T-helper 22 cell (primary cell): ENCODE data around the gene NSD2.
"Not testable (repeated sequence)": the region's sequence is repeated elsewhere in the genome, so short reads cannot be mapped to it uniquely, and the experiment has no call there.

Experiments used
- DNase-seq: peaks from one replicate; pipeline ENCODE4 v3.0.0-alpha.2; 2020; ENCODE audit warnings: low read depth

NSD2 gene

GRCh38 chr4:1985780-1986577, 114.8 kb downstream of the NSD2 start:
- no peak for DNase-seq

- DNase-seq, result no peak
These were observed 115.5 kb downstream of the NSD2 start for GRCh38 chr4:1986578-1987210.

GRCh38 chr4:1987296-1987695, 116.1 kb downstream of the NSD2 start:
- no peak for DNase-seq

DNA sequence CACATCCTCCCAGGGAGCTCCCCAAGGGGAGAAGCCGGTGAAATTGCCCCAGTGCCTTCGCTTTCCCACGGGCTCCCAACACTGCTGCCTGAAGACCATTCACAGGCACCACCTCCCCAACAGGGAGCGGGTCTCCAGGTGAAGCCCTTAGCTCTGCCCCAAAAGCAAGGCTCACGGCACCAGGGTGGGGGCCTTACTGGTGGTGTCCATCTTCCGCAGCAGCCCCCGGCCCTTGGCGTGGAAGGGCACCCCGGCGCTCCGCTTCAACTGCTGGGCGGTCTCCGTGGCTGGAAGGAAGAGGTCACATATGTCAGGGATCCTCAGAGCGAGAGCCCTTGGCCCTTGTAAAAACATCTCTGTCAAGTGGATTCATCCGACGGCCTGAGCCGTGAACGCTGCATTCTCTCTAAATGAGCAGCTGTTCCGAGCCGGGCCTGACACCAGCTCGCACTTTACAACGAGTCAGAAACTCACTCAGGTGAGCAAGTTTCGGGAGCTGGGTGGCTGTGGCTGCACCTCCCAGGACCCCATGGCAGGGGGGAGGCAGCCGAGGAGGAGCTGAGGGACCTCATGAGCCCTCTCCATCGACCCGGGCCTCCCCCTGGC, 116.6 kb downstream of the NSD2 start:
- no peak for DNase-seq

GRCh38 chr4:1988327-1988724, 117.1 kb downstream of the NSD2 start:
- DNase-seq, result no peak

DNA sequence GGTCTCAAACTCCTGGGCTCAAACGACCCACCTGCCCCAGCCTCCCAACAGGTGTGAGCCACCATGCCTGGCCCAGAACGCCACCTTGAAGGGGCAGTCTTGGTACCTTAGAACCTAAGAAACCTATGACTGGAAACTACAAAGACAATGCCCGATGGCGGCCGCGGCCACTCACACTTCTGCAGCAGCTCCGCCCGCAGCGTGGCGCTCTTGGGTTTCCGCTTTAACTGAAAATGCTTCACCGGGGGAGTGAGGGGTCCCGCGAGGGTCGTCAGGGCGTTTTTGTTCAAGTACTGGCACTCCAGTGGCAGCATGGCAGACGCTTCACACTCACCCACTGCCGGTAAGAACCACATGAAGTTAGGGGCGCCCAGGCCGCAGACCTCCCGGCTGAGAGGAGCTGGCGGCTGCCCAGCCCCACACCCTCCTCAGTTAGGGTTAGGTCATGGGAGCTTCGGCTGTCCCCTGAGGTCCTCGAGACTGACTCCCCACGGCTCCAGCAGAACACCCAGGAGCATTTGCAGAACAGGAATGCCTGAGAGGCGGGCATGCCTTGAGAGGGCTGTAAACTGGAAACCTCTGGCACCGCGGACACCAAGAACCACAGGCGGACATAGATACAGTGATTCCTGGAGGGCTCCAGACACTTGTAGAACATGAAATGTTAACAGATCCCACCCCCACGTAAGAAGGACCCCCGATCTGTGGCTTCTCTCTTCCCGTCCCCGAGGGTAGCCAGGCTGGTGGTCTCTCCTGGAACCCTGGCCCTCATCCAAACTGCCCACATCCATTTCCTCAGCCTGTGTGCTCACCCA, 118.5 kb downstream of the NSD2 start:
- DNase-seq, result no peak

- no peak for DNase-seq
These were observed 119.1 kb downstream of the NSD2 start for GRCh38 chr4:1990348-1990645.

- DNase-seq, result no peak
These were observed 119.5 kb downstream of the NSD2 start for GRCh38 chr4:1990676-1991075.

DNA sequence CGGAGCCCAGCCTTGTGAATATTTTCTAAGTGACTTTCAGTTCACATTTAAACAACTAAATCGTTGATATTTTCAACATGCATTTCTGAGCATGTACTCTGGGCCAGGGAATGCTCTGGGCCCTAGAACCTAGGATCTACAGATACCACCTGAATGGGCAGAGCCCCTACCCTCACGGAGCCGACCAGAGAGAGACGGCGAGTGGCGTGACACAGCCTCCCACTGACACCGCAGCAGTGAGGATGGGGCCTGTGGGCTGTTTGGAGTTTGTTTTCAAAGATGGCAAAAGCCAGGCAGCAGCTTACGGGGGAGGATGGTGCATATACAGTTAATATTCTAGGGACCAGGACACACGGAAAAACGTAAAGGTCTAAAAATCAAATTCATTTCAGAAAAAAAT, 119.9 kb downstream of the NSD2 start:
- DNase-seq, result no peak

- DNase-seq, result no peak
These were observed 120.6 kb downstream of the NSD2 start for GRCh38 chr4:1991596-1992434.

GRCh38 chr4:1992468-1993168, 121.4 kb downstream of the NSD2 start:
- no peak for DNase-seq

DNA sequence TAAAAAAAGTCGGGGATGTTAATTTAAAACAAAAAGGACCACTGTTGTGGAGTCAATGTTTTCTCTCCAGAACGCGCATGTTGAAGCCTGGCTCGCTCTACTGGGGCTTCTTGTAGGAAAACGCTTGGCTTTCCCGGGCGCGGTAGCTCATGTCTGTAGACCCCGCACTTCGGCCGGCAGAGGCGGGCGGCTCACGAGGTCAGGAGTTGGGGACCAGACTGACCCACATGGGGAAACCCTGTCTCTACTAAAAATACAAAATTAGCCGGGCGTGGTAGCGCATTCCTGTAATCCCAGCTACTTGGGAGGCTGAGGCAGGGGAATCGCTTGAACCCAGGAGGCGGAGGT, 122.0 kb downstream of the NSD2 start:
- DNase-seq, result no peak

DNA sequence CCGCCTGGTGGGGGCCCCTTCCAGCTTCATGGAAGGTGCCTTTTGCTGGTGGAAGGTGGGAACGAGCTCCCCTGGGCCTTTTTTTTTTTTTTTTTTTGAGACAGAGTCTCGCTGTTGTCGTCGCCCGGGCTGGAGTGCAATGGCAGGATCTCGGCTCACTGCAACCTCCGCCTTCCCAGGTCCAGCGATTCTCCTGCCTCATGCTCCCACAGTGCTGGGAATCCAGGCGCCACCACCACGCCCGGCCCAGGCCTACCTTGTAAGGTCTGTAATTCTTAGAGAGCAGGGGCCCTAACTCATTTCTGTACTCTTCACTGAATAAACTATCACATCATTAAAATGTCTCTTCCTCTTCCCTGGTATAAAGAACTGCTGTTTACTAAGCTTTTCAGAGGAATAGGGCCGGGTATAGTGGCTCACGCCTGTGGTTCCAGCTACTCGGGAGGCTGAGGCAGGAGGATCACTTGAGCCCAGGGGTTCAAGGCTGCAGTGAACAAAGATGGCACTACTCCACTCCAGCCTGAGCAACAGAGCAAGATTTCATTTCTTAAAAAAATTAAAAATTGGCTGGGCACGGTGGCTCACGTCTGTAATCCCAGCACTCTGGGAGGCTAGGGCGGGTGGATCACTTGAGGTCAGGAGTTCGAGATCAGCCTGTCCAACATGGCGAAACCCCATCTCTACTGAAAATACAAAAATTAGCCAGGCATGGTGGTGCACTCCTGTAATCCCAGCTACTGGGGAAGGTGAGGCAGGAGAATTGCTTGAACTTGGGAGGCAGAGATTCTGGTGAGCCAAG, 122.7 kb downstream of the NSD2 start:
- not testable (repeated sequence) for DNase-seq

GRCh38 chr4:1994938-1995337, 123.7 kb downstream of the NSD2 start:
- no peak for DNase-seq

GRCh38 chr4:1996866-1997611, 125.8 kb downstream of the NSD2 start:
- DNase-seq, result no peak

GRCh38 chr4:1997712-1998111, 126.5 kb downstream of the NSD2 start:
- no peak for DNase-seq

DNA sequence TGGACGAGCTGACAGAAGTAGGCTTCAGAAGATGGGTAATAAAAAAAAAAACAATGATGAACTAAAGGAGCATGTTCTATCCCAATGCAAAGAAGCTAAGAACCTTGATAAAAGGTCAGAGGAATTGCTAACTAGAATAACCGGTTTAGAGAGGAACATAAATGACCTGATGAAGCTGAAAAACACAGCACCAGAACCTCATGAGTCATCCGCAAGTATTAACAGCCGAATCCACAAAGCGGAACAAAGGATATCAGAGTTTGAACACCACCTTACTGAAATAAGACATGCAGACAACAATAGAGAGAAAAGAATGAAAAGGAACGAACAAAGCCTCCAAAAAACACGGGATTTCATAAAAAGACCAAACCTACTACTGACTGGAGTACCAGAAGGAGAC, 127.1 kb downstream of the NSD2 start:
- DNase-seq, result no peak

- not testable (repeated sequence) for DNase-seq
These were observed 128.1 kb downstream of the NSD2 start for GRCh38 chr4:1999308-1999707.

DNA sequence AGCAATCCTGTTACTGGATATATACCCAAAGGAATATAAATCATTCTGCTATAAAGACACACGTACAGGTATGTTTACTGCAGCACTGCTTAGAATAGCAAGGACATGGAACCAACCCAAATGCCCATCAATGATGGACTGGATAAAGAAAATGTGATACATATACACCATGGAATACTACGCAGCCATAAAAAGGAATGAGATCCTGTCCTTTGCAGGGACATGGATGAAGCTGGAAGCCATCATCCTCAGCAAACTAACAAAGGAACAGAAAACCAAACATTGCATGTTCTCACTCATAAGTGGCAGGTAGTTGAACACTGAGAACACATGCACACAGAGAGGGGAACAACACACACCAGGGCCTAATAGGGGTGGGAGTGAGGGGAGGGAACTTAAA, 132.2 kb downstream of the NSD2 start:
- not testable (repeated sequence) for DNase-seq

GRCh38 chr4:2006367-2006766, 135.2 kb downstream of the NSD2 start:
- DNase-seq, result no peak
